ENCODE measurements around the gene RIPK4. TPM values are rescaled to one million over a fixed set of nuclear protein-coding genes. Genes with fewer than 3 reads are reported as not detected.
"Not testable (repeated sequence)": the region's sequence is repeated elsewhere in the genome, so short reads cannot be mapped to it uniquely, and the experiment has no call there.

RIPK4 gene
- total RNA-seq, 1 donor from 2014 or later, result 15.6 TPM

DNA sequence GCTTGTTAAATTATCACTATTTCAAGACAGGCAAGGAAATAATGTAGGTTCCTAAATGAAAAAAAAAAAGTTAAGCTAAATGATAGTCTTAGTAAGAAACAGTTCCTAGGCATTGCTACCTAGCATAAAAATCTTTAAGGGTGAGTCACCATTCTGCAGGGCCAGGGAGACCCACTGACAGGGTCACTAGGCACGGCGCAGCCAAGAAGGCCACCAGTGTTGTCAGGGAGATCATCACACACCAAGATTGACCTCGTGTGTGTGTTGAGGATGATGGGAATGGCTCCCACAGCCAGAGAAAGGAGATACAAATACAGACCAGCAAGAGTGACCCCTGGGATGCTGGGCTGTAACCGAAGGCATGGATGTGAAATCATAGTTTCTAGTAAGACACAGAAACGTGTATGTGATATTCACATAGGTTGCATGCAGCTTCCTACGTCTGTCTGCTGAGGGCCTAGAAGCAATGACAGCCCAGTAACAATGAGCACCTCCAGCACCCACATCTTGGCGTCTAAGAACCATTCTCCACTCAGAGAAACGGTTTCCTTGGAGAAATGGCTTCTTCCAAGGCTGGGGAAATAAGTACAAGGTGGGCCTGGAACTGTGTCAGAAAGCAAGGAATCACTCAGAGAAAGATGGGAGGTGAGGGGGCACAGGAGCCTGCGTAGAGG is 29.1 kb downstream of the RIPK4 start:
- no peak for DNase-seq

DNA sequence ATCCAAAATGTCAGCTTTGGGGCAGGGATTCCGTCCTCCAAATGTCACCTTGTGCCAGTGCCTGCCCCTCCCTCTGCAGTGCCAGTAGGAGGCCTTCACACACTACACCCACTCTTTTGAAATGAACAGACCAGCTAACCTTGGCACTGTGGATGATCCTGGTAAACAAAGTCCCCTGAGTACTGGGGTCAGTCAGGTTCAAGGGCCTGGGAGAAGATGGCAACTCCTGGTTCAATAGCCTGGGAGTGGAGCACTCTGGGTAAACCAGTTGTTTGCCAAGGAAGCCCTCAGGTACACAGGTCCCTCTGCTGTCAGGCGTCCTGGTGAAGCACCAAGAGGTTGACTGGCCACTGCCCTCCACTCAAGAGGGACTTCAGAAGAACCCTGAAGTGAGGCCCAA is 30.4 kb downstream of the RIPK4 start:
- no peak for DNase-seq

GRCh38 chr21:41733951-41734689 is 32.7 kb downstream of the RIPK4 start:
- no peak for DNase-seq

GRCh38 chr21:41731081-41731480 is 35.8 kb downstream of the RIPK4 start:
- no peak for DNase-seq

DNA sequence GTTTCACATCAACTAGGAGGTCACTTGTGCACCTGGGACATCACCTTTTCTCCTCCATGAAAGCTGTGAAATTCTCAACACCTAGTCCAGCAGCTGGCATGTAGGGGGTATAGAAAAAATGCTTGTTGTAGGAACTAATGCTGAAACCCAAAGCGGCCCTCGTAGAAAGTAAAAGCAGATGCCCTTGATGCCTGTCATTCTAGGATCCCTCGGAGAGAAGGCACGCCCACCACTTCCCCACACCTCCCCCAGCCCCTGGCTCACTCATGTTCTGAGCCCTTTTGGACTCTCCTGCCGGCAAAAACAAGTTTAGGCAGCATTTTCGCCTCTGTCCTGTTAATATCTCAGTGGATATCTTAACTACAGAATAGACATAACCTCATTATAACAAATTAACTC is 36.5 kb downstream of the RIPK4 start:
- no peak for DNase-seq

DNA sequence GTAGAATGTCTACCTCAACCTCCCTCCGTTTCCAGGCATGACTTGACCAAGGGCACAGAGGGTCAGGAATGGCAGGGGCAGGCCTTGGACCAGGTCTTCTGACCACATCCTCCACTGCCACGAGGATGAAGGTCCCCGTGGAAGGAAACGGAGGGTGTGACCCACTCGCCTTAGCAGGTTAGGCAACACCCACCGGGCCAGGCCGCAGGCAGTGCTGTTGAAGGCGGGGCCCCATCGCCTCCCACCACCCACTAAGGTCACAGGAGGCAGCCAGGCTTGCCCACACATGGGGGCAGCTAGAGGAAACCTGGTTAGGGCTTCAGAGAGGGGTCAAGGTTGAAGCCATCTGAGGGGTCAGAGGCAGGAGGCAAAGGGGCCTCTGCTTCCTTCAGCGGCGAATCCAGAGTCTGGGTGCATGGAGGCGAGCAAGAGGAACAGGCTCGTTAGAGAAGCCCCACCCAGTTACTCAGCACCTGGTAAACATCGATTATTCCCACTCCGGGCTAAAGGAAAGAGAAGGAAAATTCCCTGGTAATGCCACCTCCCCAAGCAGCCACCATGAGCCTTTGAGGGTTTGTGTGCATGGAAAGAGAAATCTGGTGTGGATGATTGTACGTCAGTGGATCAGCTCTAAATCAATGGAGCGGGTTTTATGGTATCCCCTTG is 37.0 kb downstream of the RIPK4 start:
- no peak for DNase-seq

GRCh38 chr21:41727784-41728763 is 38.8 kb downstream of the RIPK4 start:
- no peak for DNase-seq

DNA sequence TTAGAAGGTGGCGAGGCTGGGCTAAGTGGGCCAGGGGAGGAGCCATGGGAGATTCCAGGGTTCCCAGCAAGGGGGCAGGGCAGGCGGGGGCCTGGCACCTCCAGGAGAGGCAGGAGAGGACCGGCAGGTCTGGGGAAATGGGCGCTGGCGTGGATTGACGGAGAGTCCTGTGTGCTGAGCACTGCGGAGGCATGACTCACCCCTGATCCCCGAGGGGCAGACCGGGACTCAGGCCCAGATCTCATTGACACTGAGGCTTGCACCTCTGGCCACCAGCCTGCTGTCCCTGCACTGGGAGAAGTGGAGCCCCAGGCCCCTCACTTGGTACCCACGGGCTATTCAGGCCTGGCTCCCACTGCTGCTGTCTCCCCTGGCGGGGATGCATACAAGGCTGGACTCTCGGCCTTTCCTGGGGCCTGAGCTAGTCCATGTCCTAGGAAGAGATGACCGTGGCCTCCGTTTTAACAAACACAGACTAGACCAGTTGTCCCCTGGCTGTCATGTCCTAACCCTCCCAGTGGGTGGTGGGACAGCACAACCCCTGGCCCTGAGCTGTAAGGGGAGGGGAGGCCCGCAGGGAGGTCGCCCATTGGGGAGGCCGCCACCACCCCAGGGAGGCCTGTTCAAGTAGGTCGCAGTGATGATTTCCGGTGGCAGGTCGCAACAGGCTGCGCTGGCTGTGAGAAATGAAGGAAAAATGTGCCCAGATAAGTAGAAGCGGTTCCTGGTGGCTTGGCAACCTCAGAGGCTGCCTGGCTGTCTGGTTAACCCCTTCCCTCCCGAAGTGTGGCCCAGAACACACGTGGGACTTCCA is 39.7 kb downstream of the RIPK4 start:
- DNase-seq, result peak; percentile 38

GRCh38 chr21:41726630-41726969 is 40.3 kb downstream of the RIPK4 start:
- DNase-seq, result no peak

GRCh38 chr21:41726058-41726558 is 40.7 kb downstream of the RIPK4 start:
- DNase-seq, result no peak

GRCh38 chr21:41725421-41726031 is 41.3 kb downstream of the RIPK4 start:
- no peak for DNase-seq

- DNase-seq, result not testable (repeated sequence)
Observed at GRCh38 chr21:41723835-41724234, 43.0 kb downstream of the RIPK4 start.

- DNase-seq, result no peak
Observed at GRCh38 chr21:41722052-41723018, 44.5 kb downstream of the RIPK4 start.

DNA sequence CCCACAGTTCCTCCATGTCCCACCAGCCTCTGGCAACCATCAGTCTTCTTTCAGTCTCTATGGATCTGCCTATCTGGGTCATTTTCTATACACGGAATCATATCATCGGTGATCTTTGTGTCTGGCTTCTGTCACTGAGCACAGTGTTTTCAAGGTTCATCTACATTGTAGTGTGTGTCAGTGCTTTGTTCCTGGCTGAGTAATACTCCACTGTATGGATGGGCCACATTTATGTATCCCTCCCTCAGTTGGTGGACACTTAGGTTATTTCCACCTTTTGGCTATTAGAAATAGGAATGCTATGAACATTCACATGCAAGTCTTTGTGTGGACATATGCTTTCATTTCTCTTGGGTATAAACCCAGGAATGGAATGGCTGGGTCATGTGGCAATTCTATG is 46.6 kb downstream of the RIPK4 start:
- no peak for DNase-seq

DNA sequence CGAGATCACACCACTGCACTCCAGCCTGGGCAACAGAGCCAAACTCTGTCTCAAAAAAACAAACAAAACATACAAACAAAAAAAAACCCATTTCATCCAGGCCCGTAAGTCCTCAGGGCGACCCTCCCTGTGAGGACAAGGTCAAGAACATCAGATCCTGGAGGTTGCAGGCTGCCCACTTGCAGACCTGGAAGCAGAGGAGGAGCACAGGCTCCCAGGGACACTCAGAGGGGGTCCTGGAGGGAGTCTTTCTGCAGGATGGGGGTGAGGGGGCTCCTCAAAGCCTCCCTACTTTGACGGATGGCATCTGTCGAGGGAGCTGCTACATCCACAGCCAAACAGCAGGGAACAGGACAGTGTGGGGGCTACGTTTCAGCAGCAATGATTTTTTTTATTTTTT is 47.2 kb downstream of the RIPK4 start:
- no peak for DNase-seq

GRCh38 chr21:41717573-41718330 is 49.1 kb downstream of the RIPK4 start:
- no peak for DNase-seq

GRCh38 chr21:41716751-41717150 is 50.1 kb downstream of the RIPK4 start:
- no peak for DNase-seq

- peak; percentile 64 for DNase-seq
Observed at GRCh38 chr21:41715649-41716281, 51.1 kb downstream of the RIPK4 start.

Measured in tongue (tissue), 2 donors.